HG03469 (cell line): ENCODE measurements around the gene MCUB.

ENCODE experiments used
- ATAC-seq: cut with Tn5 transposase; IDR thresholded peaks from one replicate; pipeline ENCODE4 v1.9.1; 2021; ENCODE audit warnings: mild to moderate bottlenecking, moderate library complexity, moderate number of reproducible peaks; ENCODE audit not compliant: unreplicated experiment

Gene MCUB

DNA sequence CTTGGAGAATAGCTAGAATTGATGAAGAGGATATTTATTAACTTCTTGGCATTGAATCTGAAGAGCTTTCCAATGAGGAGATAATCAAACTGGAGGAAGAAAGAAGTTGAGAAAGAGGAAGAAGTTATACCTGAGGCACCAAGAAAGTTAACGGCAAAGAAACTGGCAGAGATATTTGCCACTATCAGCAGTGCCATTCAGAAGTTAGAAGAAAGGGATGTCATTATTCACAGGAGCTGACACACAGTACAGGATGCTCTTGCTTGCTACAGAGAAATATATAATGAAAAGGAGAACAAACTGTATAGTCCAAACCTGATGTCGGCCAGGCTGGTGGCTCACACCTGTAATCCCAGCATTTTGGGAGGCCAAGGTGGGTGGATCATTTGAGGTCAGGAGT, 64.5 kb downstream of the MCUB start:
- no peak for ATAC-seq

- ATAC-seq: no peak
Observed at GRCh38 chr4:109627361-109627760, 67.3 kb downstream of the MCUB start.

- no peak for ATAC-seq
Observed at GRCh38 chr4:109629775-109630174, 69.7 kb downstream of the MCUB start.

DNA sequence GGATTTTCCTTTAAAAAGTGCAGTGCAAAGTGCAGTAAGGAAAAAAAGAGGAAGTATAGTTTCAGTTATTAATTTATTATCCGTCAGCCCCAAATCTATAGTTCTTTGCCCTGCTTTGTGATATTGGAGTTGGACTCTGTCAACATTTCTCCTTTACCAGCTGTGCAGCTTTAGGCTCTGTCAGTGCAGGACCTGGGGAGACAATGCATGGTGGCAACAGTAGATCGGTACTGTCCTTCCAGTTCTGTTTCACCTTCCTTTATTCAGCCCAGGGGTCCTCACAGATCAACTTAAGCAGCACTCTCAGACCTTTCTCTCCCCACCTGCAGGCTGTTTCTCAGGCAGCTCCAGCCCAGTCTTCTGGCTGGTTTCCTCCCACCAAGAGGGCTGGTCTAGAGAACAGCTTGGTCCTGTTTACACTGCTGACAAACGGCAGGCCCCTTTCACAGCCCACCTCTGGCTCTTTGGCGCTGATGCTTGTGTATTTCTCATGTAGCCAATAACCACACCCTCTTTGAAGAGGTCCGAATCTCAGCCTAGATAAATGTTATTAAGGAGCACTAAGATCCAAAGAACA, 71.6 kb downstream of the MCUB start:
- ATAC-seq: no peak

GRCh38 chr4:109640644-109641043, 80.6 kb downstream of the MCUB start:
- no peak for ATAC-seq

DNA sequence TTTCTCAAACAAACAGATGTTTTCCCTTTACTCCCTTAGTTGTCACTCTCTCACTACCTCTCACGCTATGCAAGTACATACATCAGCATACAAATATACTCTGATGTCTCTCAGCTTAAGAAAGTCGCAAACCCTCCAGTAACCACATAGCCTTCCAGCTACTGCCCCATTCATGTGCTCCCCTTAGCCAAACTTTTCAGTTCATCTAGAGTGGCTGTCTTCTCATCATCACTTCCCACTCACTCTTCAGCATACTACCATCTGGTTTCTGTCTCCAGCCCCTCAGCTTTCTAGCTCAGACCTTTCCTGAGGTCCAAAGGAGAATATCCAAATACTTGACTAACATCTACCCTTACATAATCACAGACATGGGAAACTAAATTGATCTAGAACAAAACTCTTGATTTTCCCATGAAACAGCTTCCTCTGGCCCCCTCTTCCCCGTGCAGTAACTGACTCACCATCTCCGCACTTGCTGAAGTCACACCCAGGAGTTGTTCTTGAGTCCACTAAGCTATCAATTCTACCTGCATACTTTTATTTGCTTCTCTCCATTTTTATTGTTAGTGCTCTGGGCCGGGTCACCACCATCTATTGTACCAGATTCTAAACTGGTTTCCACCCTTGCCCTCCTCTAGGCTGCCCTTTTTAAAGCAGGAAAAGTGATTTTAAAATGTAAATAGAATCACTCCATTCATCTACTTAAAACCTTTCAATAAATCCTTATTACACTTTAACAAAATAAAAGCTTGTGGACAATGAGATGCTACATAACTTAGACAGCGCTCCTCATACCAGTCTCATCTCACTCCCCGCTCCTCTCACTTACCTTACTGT, 86.0 kb downstream of the MCUB start:
- ATAC-seq: no peak

DNA sequence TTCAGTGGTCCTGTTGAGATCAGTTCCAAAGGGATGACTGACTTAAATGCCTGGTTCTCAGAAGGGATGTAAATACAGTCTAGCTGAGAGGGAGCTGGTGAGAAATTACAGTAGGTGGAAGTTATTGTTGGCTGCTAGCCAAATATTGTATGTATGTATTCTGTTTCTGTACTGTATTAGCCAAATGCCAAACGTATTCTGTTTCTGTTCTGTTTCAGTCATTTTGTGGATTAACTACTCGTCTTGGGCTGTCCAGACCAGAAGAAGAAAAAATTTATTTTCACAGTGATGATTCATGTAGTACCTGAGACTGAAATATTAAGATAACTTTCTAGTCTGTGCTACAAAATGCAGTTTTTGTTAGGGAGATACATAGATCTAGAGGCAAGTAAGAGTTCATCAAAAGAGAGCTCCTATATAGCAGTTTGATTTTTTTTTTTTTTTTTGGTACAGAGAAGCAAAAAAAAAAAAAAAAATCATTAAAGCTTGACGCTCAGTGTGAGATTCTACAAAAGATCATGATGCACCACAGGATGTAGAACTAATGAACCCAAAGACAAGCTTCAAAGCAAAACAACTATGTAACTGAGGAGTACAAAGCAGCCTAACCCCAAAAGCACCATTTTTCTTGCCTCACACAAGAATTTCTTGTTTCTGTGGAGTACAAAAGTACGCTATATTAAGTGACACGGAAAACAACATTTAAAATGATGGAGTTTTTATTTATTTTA, 88.4 kb downstream of the MCUB start:
- ATAC-seq: peak; percentile 49

GRCh38 chr4:109648997-109649575, 89.0 kb downstream of the MCUB start:
- no peak for ATAC-seq

DNA sequence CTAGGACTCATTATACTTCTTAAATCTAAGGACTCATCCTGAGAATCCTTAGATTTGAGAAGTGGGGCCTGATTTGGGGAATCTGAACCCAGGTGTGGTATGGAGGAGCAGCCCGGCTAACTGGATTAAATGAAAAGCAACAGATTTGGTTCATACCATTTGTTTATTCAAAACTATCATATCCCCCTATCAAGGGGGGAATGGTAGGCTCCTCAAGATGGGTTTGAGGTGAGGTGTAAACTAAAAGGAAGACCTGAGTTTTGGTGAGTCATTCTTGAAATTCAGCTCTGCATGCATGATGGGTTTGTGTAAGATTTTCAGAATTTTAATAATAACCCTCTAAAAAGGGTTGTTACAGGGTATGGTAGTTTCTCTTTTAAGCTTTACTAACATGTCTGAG, 89.8 kb downstream of the MCUB start:
- peak; percentile 85 for ATAC-seq

GRCh38 chr4:109655396-109655795, 95.3 kb downstream of the MCUB start:
- no peak for ATAC-seq

DNA sequence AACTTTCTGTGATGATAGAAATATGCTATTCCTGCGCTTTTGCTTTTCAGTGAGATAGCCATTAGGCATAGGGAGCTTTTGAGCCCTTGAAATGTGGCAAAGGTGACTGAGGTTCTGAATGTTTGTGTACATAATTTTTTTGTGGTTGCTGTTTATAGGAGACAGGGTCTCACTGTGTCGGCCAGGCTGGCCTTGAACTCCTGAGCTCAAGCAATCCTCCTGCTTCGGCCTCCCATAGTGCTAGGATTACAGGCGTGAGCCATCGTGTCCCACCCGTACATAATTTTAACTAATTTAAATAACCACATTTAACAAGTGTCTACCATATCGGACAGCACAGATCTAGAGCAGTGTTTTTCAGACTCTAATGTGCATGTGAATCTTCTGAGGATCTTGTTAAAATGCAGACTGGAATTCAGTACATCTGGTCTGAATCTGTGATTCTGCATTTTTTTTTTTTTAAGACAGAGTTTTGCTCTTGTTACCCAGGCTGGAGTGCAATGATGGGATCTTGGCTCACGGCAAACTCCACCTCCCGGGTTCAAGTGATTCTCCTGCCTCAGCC, 97.9 kb downstream of the MCUB start:
- ATAC-seq: no peak

GRCh38 chr4:109658871-109659410, 98.9 kb downstream of the MCUB start:
- ATAC-seq: no peak

- ATAC-seq: no peak
Observed at GRCh38 chr4:109662116-109662515, 102.1 kb downstream of the MCUB start.

DNA sequence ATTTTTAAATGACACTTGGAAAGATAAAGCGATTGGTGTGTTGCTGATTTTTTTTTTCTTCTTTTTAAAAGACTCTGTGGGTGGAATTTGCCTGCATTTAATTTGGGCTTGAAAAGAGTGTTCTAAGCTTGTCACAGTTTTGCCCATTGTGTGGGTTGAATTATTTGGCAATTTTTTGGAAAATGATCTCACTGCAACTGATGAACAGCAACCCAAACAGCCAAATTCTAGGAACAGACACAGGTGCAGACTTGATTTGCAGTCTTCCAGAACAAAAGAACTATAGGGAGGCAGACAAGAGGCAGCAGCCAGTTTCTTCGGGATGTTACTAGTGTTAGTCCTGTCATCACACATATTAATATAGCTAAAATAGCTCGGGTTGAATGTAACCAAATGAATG, 102.7 kb downstream of the MCUB start:
- no peak for ATAC-seq

- ATAC-seq: no peak
Observed at GRCh38 chr4:109665783-109666485, 105.9 kb downstream of the MCUB start.

DNA sequence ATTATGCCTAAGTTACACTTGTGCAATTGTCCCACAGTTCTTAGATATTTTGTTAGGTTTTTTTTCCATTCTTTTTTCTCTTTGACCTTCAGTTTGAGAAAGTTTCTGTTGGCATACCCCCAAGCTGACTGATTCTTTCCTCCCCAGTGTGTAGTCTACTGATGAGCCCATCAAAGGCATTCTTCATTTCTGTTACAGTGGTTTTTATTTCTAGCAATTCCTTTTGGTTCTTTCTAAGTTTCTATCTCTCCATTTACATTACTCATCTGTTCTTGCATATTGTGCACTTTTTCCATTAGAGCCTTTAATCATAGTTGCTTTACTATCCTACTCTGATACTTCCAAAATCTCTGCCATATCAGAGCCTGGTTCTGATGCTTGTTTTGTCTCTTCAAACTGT, 111.3 kb downstream of the MCUB start:
- no peak for ATAC-seq

GRCh38 chr4:109672169-109672930, 112.3 kb downstream of the MCUB start:
- ATAC-seq: no peak

- ATAC-seq: no peak
Observed at GRCh38 chr4:109673303-109673702, 113.3 kb downstream of the MCUB start.

DNA sequence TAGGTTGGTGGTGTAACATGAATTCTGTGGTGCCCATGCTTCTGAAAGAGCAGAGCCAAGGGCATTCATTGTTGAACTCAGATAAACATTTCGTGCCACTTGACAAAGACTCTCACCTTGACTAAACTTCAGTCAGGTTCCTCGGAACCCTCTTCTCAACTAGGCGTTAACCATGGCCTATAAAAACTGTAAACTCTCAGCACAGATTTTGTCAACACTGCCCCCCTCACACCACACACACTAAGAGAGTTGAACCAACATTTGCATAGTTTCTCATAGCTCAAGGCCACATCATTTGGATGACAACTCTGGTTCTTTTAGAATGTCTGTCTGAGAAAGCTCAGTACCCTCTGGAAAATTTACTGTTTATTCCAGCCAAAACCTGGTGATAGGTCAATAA, 115.1 kb downstream of the MCUB start:
- no peak for ATAC-seq

DNA sequence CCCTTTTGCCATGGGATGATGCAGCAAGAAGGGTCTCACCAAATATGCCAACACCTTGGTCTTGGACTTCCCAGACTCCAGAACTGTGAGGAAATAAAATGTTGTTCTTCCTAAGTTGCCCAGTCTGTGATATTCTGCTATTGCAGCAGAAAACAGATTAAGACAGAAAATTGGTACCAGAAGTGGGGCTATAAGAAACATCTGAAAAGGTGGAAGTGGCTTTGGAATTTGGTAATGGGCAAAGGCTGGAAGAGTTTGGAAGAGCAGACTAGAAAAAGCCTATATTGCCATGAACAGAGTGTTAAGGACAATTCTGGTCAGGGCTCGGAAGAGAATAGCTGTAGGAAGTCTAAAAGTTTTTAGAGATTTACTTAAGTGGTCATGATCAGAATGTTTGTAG, 115.8 kb downstream of the MCUB start:
- no peak for ATAC-seq
